GM12878 (cell line): ENCODE measurements around the gene PIR. TPM values are rescaled to one million over a fixed set of nuclear protein-coding genes. Genes with fewer than 3 reads are reported as not detected.

Experiments
- ATAC-seq: fragments of 200-7000 bp; cut with Tn5 transposase; 3 replicates; pipeline ENCODE4 v1.9.1; 2020; ENCODE audit warnings: mild to moderate bottlenecking, moderate library complexity
- BruUV-seq: library from RNA; stranded (reverse); fragments of 400-500 nt; replicated peaks from 2 replicates; lab custom pipeline; 2021; lab: Mats Ljungman, UMichigan
- CTCF ChIA-PET: fragments of 300-600 bp; sonication (Branson Sonifier 250); formaldehyde crosslinking; extraction: SDS; loops from one replicate; lab custom pipeline; 2021; ENCODE audit warnings: inconsistent platforms; lab: Yijun Ruan, JAX
- POLR2A ChIA-PET: fragments of 350-600 bp; formaldehyde crosslinking; extraction: SDS; loops from one replicate; lab custom pipeline; 2021; ENCODE audit warnings: inconsistent platforms; lab: Charles Lee
- RAD21 ChIA-PET: fragments of 300-600 bp; sonication (Branson Sonifier 250); formaldehyde crosslinking; loops from one replicate; lab custom pipeline; 2023; ENCODE audit warnings: antibody characterized with exemption; ENCODE audit not compliant: unreplicated experiment; lab: Charles Lee
- SMC1A ChIA-PET: fragments of 300-600 bp; sonication (Branson Sonifier 250); formaldehyde crosslinking; loops from one replicate; lab custom pipeline; 2023; ENCODE audit not compliant: unreplicated experiment, uncharacterized antibody; lab: Charles Lee
- DNase-seq: peaks from one replicate; pipeline ENCODE4 v3.0.0-alpha.2; 2011; ENCODE audit warnings: low read depth, low spot score
- FAIRE-seq: peaks from 3 replicates; lab custom pipeline; 2011; peaks lifted over from hg19 to GRCh38; lab: Jason Lieb, UNC
- H2AFZ ChIP-seq: 2 replicates; pipeline ENCODE4 v1.6.0; 2011; ENCODE audit warnings: low read depth, low read length, control low read depth; ENCODE audit not compliant: control insufficient read depth
- H3K27ac ChIP-seq: 2 replicates; pipeline ENCODE4 v1.5.1; 2011; ENCODE audit warnings: control low read depth; ENCODE audit not compliant: control insufficient read depth, insufficient read depth
- H3K27me3 ChIP-seq, 2 experiments: replicated peaks in 1 of 2; 2 replicates each; pipeline versions ENCODE4 v1.6.0 to v1.6.1; 2011; ENCODE audit warnings: low read length in 1 of 2; ENCODE audit not compliant: control insufficient read depth in 2 of 2, insufficient read depth in 2 of 2
- H3K36me3 ChIP-seq, 2 experiments: 2 replicates each; pipeline ENCODE4 v1.5.1; 2011; ENCODE audit warnings: low read length in 1 of 2; ENCODE audit not compliant: control insufficient read depth in 2 of 2, insufficient read depth in 2 of 2
- H3K4me1 ChIP-seq: 2 replicates; pipeline ENCODE4 v1.6.1; 2011; ENCODE audit warnings: mild to moderate bottlenecking, low read length, moderate library complexity, mixed read lengths; ENCODE audit not compliant: control insufficient read depth, insufficient read depth
- H3K4me2 ChIP-seq: 2 replicates; pipeline ENCODE4 v1.6.0; 2011; ENCODE audit warnings: control low read depth; ENCODE audit not compliant: control insufficient read depth, insufficient read depth
- H3K4me3 ChIP-seq: fragments of 200-600 bp; sonication (generic); 2 replicates; pipeline ENCODE4 v1.5.1; 2016
- H3K79me2 ChIP-seq: 2 replicates; pipeline ENCODE4 v1.6.0; 2011; ENCODE audit warnings: low read length; ENCODE audit not compliant: control insufficient read depth, insufficient read depth
- H3K9ac ChIP-seq: 2 replicates; pipeline ENCODE4 v1.8.0; 2011; ENCODE audit warnings: low read length, control low read depth, mixed read lengths; ENCODE audit not compliant: control insufficient read depth, insufficient read depth
- H3K9me3 ChIP-seq: replicated peaks from 3 replicates; pipeline ENCODE4 v1.5.1; 2011; ENCODE audit warnings: mild to moderate bottlenecking, low read length; ENCODE audit not compliant: control insufficient read depth, insufficient read depth
- H4K20me1 ChIP-seq: 2 replicates; pipeline ENCODE4 v1.6.0; 2011; ENCODE audit not compliant: control insufficient read depth, insufficient read depth
- ATF2 ChIP-seq: IDR thresholded peaks from 2 replicates; pipeline ENCODE4 v1.6.1; 2012; ENCODE audit warnings: low read length, inconsistent platforms
- CBX5 ChIP-seq: sonication (generic); IDR thresholded peaks from 2 replicates; pipeline ENCODE4 v1.6.1; 2016; ENCODE audit warnings: low read depth, moderate library complexity, mild to moderate bottlenecking, inconsistent platforms
- CHD2 ChIP-seq: IDR thresholded peaks from 2 replicates; pipeline ENCODE4 v1.6.1; 2011; ENCODE audit warnings: low read depth, low read length, improper control_type of control experiment, borderline replicate concordance
- CHD4 ChIP-seq: fragments of 200-600 bp; sonication (generic); IDR thresholded peaks from 2 replicates; pipeline ENCODE4 v1.6.1; 2016; ENCODE audit warnings: mild to moderate bottlenecking
- CREB1 ChIP-seq: IDR thresholded peaks from 2 replicates; pipeline ENCODE4 v1.6.1; 2012; ENCODE audit warnings: low read depth, mild to moderate bottlenecking, inconsistent platforms
- HDGF ChIP-seq: fragments of 450-650 bp; IDR thresholded peaks from 2 replicates; pipeline ENCODE4 v1.6.1; 2016; ENCODE audit warnings: antibody characterized with exemption
- IRF4 ChIP-seq: IDR thresholded peaks from 2 replicates; pipeline ENCODE4 v1.6.1; 2011; ENCODE audit warnings: low read depth, low read length
- MYC ChIP-seq: IDR thresholded peaks from 2 replicates; pipeline ENCODE4 v1.6.1; 2011; ENCODE audit warnings: mild to moderate bottlenecking, low read length, moderate library complexity, inconsistent platforms; ENCODE audit not compliant: insufficient read depth, insufficient replicate concordance, insufficient read length, severe bottlenecking
- RCOR1 ChIP-seq: conservative IDR thresholded peaks from 2 replicates; pipeline ENCODE4 v1.6.1; 2012; ENCODE audit warnings: low read depth, low read length, improper control_type of control experiment
- TCF12 ChIP-seq: IDR thresholded peaks from 2 replicates; pipeline ENCODE4 v1.6.1; 2011; ENCODE audit warnings: low read depth, mild to moderate bottlenecking, low read length
- YBX1 ChIP-seq: fragments of 450-650 bp; IDR thresholded peaks from 2 replicates; pipeline ENCODE4 v1.6.1; 2016; ENCODE audit warnings: antibody characterized with exemption
- YY1 ChIP-seq: IDR thresholded peaks from 2 replicates; pipeline ENCODE4 v1.6.1; 2011; ENCODE audit warnings: low read depth, mild to moderate bottlenecking, low read length
- ZBTB11 ChIP-seq: fragments of 450-650 bp; formaldehyde crosslinking; IDR thresholded peaks from 2 replicates; pipeline ENCODE4 v1.5.0; 2022; ENCODE audit warnings: mild to moderate bottlenecking, missing genetic modification characterization
- ZNF274 ChIP-seq: IDR thresholded peaks from one replicate; pipeline ENCODE4 v1.8.0; 2011; ENCODE audit not compliant: insufficient read length, insufficient read depth
- ZNF384 ChIP-seq: IDR thresholded peaks from 2 replicates; pipeline ENCODE4 v1.6.1; 2012; ENCODE audit warnings: low read depth, mild to moderate bottlenecking, low read length, improper control_type of control experiment, borderline replicate concordance
- WGBS: methylation state at CpG from one replicate; pipeline ENCODE4 v1.1.6; 2016; ENCODE audit warnings: low lambda C conversion rate; ENCODE audit not compliant: insufficient replicate concordance, insufficient coverage; ENCODE audit errors: missing lambda C conversion rate; 5-methylcytosine and 5-hydroxymethylcytosine counted together
- in situ Hi-C: fragments of 300-500 bp; cut with MboI; formaldehyde crosslinking; loops from 9 replicates; pipeline ENCODE4 v1.14.3; 2018; ENCODE audit warnings: mixed read lengths
- intact Hi-C: fragments of 100-400 bp; cut with micrococcal nuclease; formaldehyde crosslinking; loops from one replicate; pipeline ENCODE4 v1.14.2; 2022; ENCODE audit not compliant: unreplicated experiment
- polyA plus RNA-seq, 11 experiments: library from polyadenylated mRNA; depleted of rRNA in 4 of 11; unstranded in 6 of 11; stranded (reverse) in 5 of 11; fragments of >200 nt; fragmentation: Nextera tagmentation in 4 of 11; fragmentation: Illumina TruSeq in 1 of 11; extraction: Ambion mirVana in 4 of 11; extraction: Trizol in 1 of 11; gene quantifications; 1 replicate in 1 of 11; 2 replicates in 10 of 11; pipeline versions ENCODE4 v1.2.1 to v1.2.3, GENCODE V29; 2011 to 2016; ENCODE audit warnings: inconsistent platforms in 2 of 11, missing spikeins in 2 of 11, low read depth in 1 of 11
- total RNA-seq, 4 experiments: library from RNA; depleted of rRNA in 3 of 4; stranded (reverse); fragments of >200 nt in 3 of 4; fragmentation: Illumina TruSeq in 1 of 4; extraction: Trizol in 1 of 4; gene quantifications; 2 replicates each; pipeline versions ENCODE4 v1.2.1 to v1.2.3, GENCODE V29; 2013 to 2021
- TF ChIP-seq, protein P1 (sequence below): fragments of 450-650 bp; IDR thresholded peaks from 2 replicates; pipeline ENCODE4 v1.6.1; 2018; ENCODE audit warnings: borderline replicate concordance, mild to moderate bottlenecking; ENCODE audit not compliant: partially characterized antibody

PIR gene
- total and polyA plus RNA-seq, 10 of the 15 experiments (the other 5 are each of a cell fraction or from before 2014, with no cell fraction given), result 3.8 to 16.5 (median 7.3) TPM

DNA sequence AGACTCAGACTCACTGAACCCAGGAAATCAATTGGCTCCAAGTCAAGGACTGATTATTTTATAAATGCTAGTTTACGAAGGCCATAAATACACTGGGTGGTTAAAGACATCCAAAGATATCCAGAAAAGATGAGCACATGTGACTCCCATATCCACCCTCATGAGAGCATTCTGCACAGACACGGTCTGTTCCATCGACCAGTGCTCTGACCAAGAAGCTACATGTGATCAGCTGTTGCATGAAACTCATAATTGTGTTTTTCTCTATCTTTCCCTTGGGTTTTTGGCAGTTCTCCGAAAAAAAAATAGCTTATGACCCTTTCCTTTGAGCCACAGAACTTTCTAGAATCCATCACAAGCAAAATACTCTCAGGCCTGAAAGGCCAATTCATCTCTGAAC lies 2.7 kb upstream of the PIR start:
- H3K36me3 ChIP-seq, result no peaks in the 10 kb centered on the region
- ChIA-PET POLR2A (no interaction called here), CTCF (interaction anchor here (0.6 to 1.7 kb wide), 6 partner anchors 10 to 1727 kb away, joined by 3 to 4 read pairs (median 4); no protein-coding TSS in a partner anchor), SMC1A (interaction anchor here (0.6 to 4.4 kb wide), 4 partner anchors 24 to 480 kb away, joined by 3 to 12 read pairs (median 4); no protein-coding TSS in a partner anchor)
- no peaks in the 10 kb centered on the region for H3K9me3 ChIP-seq
- no peaks in the 10 kb centered on the region for H4K20me1 ChIP-seq
- no peak overlapping the region for H3K27ac ChIP-seq
- no peak overlapping the region for H2AFZ ChIP-seq
- no peak overlapping the region for H3K4me2 ChIP-seq
- no peaks in the 10 kb centered on the region for H3K79me2 ChIP-seq
- H3K9ac ChIP-seq, result no peak overlapping the region
- H3K4me3 ChIP-seq, result no peak overlapping the region
- no peak for DNase-seq
- no peak for TF ChIP-seq HDGF
- TF ChIP-seq, protein P1, sequence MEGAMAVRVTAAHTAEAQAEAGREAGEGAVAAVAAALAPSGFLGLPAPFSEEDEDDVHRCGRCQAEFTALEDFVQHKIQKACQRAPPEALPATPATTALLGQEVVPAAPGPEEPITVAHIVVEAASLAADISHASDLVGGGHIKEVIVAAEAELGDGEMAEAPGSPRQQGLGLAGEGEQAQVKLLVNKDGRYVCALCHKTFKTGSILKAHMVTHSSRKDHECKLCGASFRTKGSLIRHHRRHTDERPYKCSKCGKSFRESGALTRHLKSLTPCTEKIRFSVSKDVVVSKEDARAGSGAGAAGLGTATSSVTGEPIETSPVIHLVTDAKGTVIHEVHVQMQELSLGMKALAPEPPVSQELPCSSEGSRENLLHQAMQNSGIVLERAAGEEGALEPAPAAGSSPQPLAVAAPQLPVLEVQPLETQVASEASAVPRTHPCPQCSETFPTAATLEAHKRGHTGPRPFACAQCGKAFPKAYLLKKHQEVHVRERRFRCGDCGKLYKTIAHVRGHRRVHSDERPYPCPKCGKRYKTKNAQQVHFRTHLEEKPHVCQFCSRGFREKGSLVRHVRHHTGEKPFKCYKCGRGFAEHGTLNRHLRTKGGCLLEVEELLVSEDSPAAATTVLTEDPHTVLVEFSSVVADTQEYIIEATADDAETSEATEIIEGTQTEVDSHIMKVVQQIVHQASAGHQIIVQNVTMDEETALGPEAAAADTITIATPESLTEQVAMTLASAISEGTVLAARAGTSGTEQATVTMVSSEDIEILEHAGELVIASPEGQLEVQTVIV, result no peak
- TF ChIP-seq IRF4, result no peak
- no peak for TF ChIP-seq YY1
- TF ChIP-seq CHD4, result no peak
- TF ChIP-seq MYC, result no peak
- no peak for TF ChIP-seq RCOR1
- TF ChIP-seq CREB1, result no peak
- TF ChIP-seq TCF12, result no peak
- TF ChIP-seq CHD2, result no peak
- TF ChIP-seq ZNF274, result no peak
- TF ChIP-seq ATF2, result no peak
- TF ChIP-seq ZNF384, result no peak
- TF ChIP-seq ZBTB11 (CRISPR knock-in tag), result no peak
- TF ChIP-seq CBX5, result no peak
- TF ChIP-seq YBX1, result no peak
- TF ChIP-seq, all 136 proteins: peak for 0
- Histone ChIP-seq H3K4me1 (no peaks in the 10 kb centered on the region), H3K27me3 (no peaks in the 10 kb centered on the region)
- ATAC-seq (no peak), FAIRE-seq (no peak)
- 30% methylated on average over 4 of the region's 4 CpGs for WGBS
- in situ Hi-C loops, result no loop called here
- no TSS peak for BruUV-seq
- intact Hi-C loops, result loop anchor here (5.0 to 10.0 kb wide), 2 partner anchors 179 to 1202 kb away; no protein-coding TSS in a partner anchor
- RAD21 ChIA-PET, result interaction anchor here (1.4 to 1.5 kb wide), 2 partner anchors 21 to 69 kb away, joined by 3 to 5 read pairs; no protein-coding TSS in a partner anchor
